ENCODE results near the gene CES3.
"Not testable (repeated sequence)": the region's sequence is repeated elsewhere in the genome, so short reads cannot be mapped to it uniquely, and the experiment has no call there.

The CES3 gene

GRCh38 chr16:66926171-66926947 lies 34.7 kb upstream of the CES3 start:
- no peak for DNase-seq

- DNase-seq = peak; percentile 65
These were observed 34.1 kb upstream of the CES3 start for GRCh38 chr16:66926961-66927436.

- no peak for DNase-seq
These were observed 33.0 kb upstream of the CES3 start for GRCh38 chr16:66927918-66928649.

GRCh38 chr16:66928702-66929388 lies 32.2 kb upstream of the CES3 start:
- DNase-seq = no peak

GRCh38 chr16:66930189-66930588 lies 30.9 kb upstream of the CES3 start:
- DNase-seq = no peak

GRCh38 chr16:66931665-66932064 lies 29.4 kb upstream of the CES3 start:
- no peak for DNase-seq

- DNase-seq = no peak
These were observed 29.0 kb upstream of the CES3 start for GRCh38 chr16:66932076-66932475.

GRCh38 chr16:66933776-66934137 lies 27.3 kb upstream of the CES3 start:
- DNase-seq = no peak

- peak; percentile 83 for DNase-seq
These were observed 26.8 kb upstream of the CES3 start, which contains the start of gene CIAO2B for GRCh38 chr16:66934138-66934838. CIAO2B (minus strand) TSS chr16:66934402; CDS start chr16:66934364, 38 bp downstream.

GRCh38 chr16:66934839-66935313 lies 26.2 kb upstream of the CES3 start:
- not testable (repeated sequence) for DNase-seq

GRCh38 chr16:66935314-66936011 lies 25.6 kb upstream of the CES3 start, which contains the start of gene CES2:
CES2 (plus strand) TSS chr16:66935516; CDS start chr16:66935636, 120 bp downstream.
- no peak for DNase-seq

- no peak for DNase-seq
These were observed 24.6 kb upstream of the CES3 start for GRCh38 chr16:66936462-66936861.

GRCh38 chr16:66936889-66937554 lies 24.0 kb upstream of the CES3 start:
- no peak for DNase-seq

- no peak for DNase-seq
These were observed 23.2 kb upstream of the CES3 start for GRCh38 chr16:66937725-66938337.

- no peak for DNase-seq
These were observed 21.7 kb upstream of the CES3 start for GRCh38 chr16:66939366-66939765.

- DNase-seq = no peak
These were observed 20.8 kb upstream of the CES3 start for GRCh38 chr16:66940236-66940635.

- no peak for DNase-seq
These were observed 18.1 kb upstream of the CES3 start for GRCh38 chr16:66942981-66943380.

- no peak for DNase-seq
These were observed 17.5 kb upstream of the CES3 start for GRCh38 chr16:66943426-66944053.

- no peak for DNase-seq
These were observed 17.0 kb upstream of the CES3 start for GRCh38 chr16:66944054-66944441.

GRCh38 chr16:66944971-66945370 lies 16.1 kb upstream of the CES3 start:
- not testable (repeated sequence) for DNase-seq
